K562 (cell line): ENCODE results near the gene UIMC1. TPM values are rescaled to one million over a fixed set of nuclear protein-coding genes. Genes with fewer than 3 reads are reported as not detected.

ENCODE experiments used
- CBFA2T2 ChIP-seq: fragments of 450-650 bp; conservative IDR thresholded peaks from 2 replicates; pipeline ENCODE4 v1.6.1; 2017; ENCODE audit warnings: mild to moderate bottlenecking
- HNRNPL ChIP-seq: fragments of 200-400 bp; formaldehyde crosslinking; IDR thresholded peaks from 2 replicates; pipeline ENCODE4 v1.6.1; 2017; ENCODE audit warnings: low read depth, mild to moderate bottlenecking, low read length
- NR2F6 ChIP-seq: fragments of 450-650 bp; formaldehyde crosslinking; IDR thresholded peaks from 2 replicates; pipeline ENCODE4 v1.4.0; 2020; ENCODE audit warnings: mild to moderate bottlenecking
- SIX5 ChIP-seq, 2 experiments: IDR thresholded peaks; 2 replicates each; pipeline ENCODE4 v1.6.1; 2011; ENCODE audit warnings: low read length in 2 of 2, borderline replicate concordance in 1 of 2, low read depth in 1 of 2, mild to moderate bottlenecking in 1 of 2, moderate library complexity in 1 of 2; ENCODE audit not compliant: insufficient read depth in 1 of 2
- SMC3 ChIP-seq: conservative IDR thresholded peaks from 2 replicates; pipeline ENCODE4 v1.6.1; 2011; ENCODE audit warnings: low read depth, low read length, improper control_type of control experiment; ENCODE audit not compliant: insufficient read depth
- YY1 ChIP-seq, 3 experiments: IDR thresholded peaks; 2 replicates each; pipeline ENCODE4 v1.6.1; 2011; ENCODE audit warnings: low read length in 2 of 3, mild to moderate bottlenecking in 2 of 3, moderate library complexity in 2 of 3, borderline replicate concordance in 1 of 3, control low read depth in 1 of 3, low read depth in 1 of 3; ENCODE audit not compliant: insufficient read depth in 3 of 3, insufficient replicate concordance in 2 of 3, control insufficient read depth in 1 of 3, insufficient read length in 1 of 3; ENCODE audit errors: extremely low read depth in 1 of 3
- ZNF551 ChIP-seq: fragments of 250-450 bp; sonication (Bioruptor Pico); IDR thresholded peaks from 2 replicates; pipeline ENCODE4 v1.5.0; 2021; ENCODE audit warnings: mild to moderate bottlenecking, moderate library complexity
- ZNF778 ChIP-seq: fragments of 450-650 bp; formaldehyde crosslinking; IDR thresholded peaks from 2 replicates; pipeline ENCODE4 v1.4.0; 2020; ENCODE audit warnings: mild to moderate bottlenecking, moderate library complexity
- polyA plus RNA-seq, 8 experiments: library from polyadenylated mRNA; depleted of rRNA in 4 of 8; stranded (reverse) in 5 of 8; unstranded in 3 of 8; fragments of >200 nt; fragmentation: Nextera tagmentation in 2 of 8; fragmentation: Illumina TruSeq in 1 of 8; extraction: Ambion mirVana in 2 of 8; extraction: Trizol in 1 of 8; gene quantifications; 2 replicates each; pipeline versions ENCODE4 v1.2.1 to v1.2.3, GENCODE V29; 2011 to 2014; ENCODE audit warnings: inconsistent platforms in 1 of 8, missing spikeins in 1 of 8
- total RNA-seq, 7 experiments: library from RNA; depleted of rRNA in 6 of 7; stranded (reverse); fragments of >200 nt in 6 of 7; fragmentation: Illumina TruSeq in 2 of 7; extraction: Trizol in 2 of 7; gene quantifications; 2 replicates each; pipeline versions ENCODE4 v1.2.1 to v1.2.3, GENCODE V29; 2011 to 2021; ENCODE audit warnings: low replicate concordance in 1 of 7
- TF ChIP-seq, protein P1 (sequence below): fragments of 250-450 bp; sonication (Bioruptor Pico); IDR thresholded peaks from 2 replicates; pipeline ENCODE4 v1.8.0; 2021; ENCODE audit warnings: moderate library complexity, mild to moderate bottlenecking, inconsistent platforms
- TF ChIP-seq, protein P2 (sequence below): fragments of 450-650 bp; IDR thresholded peaks from 2 replicates; pipeline ENCODE4 v1.6.1; 2016; ENCODE audit warnings: mild to moderate bottlenecking, moderate library complexity
- TF ChIP-seq, protein P3 (sequence below): fragments of 450-650 bp; IDR thresholded peaks from 2 replicates; pipeline ENCODE4 v1.6.1; 2014; ENCODE audit warnings: low read depth, mild to moderate bottlenecking, moderate library complexity, borderline replicate concordance

UIMC1 gene
- total and polyA plus RNA-seq, 9 of the 15 experiments (the other 6 are each of a cell fraction or from before 2014, with no cell fraction given): 14.9 to 51.7 (median 36.8) TPM

DNA sequence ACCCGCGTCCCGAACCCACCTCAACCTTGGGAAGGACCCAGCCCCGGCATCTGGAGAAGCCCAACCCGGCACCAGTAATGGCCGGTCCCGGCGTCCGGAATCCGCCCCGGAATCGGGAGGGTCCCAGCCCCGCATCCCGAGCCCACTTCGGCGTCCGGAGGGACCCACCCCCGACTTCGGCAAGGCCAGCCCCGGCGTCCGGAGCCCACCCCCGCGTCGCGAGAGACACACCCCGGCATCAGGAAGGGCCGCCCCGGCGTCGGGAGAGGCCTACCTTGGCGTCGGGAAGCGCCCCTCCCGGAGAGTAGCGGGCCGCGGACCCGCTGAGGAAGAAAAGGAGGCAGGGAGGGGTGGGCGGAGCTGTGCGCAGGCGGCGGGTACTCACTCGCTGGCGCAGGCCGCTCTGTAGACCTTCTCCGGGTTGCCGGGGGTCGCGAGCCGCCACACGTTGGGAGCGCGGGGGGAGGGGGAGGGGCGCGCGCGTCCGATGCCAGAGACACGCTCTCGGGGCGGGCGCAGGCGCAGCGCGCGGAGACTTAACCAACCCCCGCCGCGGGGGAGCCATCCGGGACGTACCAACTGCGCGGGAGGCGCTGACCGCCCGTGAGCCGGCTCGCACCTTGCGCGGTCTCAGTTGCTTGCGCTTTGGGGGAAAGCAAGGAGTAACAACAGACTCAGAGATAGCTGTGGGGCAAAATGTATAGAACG, at the start of gene UIMC1 (continued):
- TF ChIP-seq, protein P1, sequence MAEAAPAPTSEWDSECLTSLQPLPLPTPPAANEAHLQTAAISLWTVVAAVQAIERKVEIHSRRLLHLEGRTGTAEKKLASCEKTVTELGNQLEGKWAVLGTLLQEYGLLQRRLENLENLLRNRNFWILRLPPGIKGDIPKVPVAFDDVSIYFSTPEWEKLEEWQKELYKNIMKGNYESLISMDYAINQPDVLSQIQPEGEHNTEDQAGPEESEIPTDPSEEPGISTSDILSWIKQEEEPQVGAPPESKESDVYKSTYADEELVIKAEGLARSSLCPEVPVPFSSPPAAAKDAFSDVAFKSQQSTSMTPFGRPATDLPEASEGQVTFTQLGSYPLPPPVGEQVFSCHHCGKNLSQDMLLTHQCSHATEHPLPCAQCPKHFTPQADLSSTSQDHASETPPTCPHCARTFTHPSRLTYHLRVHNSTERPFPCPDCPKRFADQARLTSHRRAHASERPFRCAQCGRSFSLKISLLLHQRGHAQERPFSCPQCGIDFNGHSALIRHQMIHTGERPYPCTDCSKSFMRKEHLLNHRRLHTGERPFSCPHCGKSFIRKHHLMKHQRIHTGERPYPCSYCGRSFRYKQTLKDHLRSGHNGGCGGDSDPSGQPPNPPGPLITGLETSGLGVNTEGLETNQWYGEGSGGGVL: no peak
- TF ChIP-seq ZNF551: no peak
- TF ChIP-seq CBFA2T2: no peak
- no peak for TF ChIP-seq SMC3
- no peak for TF ChIP-seq ZNF778 (CRISPR knock-in tag)
- TF ChIP-seq SIX5 (IDR thresholded peaks at IDR 0.05; ENCODE audit: borderline replicate concordance in 1 of 2, insufficient read depth in 1 of 2, low read depth in 1 of 2, low read length in 2 of 2): peak; percentile 42 to 52; a peak in 2 of 4 replicates
- 0 out of 2 replicates have a peak, but pooled peaks have one; percentile 50 for TF ChIP-seq HNRNPL
- TF ChIP-seq, protein P2, sequence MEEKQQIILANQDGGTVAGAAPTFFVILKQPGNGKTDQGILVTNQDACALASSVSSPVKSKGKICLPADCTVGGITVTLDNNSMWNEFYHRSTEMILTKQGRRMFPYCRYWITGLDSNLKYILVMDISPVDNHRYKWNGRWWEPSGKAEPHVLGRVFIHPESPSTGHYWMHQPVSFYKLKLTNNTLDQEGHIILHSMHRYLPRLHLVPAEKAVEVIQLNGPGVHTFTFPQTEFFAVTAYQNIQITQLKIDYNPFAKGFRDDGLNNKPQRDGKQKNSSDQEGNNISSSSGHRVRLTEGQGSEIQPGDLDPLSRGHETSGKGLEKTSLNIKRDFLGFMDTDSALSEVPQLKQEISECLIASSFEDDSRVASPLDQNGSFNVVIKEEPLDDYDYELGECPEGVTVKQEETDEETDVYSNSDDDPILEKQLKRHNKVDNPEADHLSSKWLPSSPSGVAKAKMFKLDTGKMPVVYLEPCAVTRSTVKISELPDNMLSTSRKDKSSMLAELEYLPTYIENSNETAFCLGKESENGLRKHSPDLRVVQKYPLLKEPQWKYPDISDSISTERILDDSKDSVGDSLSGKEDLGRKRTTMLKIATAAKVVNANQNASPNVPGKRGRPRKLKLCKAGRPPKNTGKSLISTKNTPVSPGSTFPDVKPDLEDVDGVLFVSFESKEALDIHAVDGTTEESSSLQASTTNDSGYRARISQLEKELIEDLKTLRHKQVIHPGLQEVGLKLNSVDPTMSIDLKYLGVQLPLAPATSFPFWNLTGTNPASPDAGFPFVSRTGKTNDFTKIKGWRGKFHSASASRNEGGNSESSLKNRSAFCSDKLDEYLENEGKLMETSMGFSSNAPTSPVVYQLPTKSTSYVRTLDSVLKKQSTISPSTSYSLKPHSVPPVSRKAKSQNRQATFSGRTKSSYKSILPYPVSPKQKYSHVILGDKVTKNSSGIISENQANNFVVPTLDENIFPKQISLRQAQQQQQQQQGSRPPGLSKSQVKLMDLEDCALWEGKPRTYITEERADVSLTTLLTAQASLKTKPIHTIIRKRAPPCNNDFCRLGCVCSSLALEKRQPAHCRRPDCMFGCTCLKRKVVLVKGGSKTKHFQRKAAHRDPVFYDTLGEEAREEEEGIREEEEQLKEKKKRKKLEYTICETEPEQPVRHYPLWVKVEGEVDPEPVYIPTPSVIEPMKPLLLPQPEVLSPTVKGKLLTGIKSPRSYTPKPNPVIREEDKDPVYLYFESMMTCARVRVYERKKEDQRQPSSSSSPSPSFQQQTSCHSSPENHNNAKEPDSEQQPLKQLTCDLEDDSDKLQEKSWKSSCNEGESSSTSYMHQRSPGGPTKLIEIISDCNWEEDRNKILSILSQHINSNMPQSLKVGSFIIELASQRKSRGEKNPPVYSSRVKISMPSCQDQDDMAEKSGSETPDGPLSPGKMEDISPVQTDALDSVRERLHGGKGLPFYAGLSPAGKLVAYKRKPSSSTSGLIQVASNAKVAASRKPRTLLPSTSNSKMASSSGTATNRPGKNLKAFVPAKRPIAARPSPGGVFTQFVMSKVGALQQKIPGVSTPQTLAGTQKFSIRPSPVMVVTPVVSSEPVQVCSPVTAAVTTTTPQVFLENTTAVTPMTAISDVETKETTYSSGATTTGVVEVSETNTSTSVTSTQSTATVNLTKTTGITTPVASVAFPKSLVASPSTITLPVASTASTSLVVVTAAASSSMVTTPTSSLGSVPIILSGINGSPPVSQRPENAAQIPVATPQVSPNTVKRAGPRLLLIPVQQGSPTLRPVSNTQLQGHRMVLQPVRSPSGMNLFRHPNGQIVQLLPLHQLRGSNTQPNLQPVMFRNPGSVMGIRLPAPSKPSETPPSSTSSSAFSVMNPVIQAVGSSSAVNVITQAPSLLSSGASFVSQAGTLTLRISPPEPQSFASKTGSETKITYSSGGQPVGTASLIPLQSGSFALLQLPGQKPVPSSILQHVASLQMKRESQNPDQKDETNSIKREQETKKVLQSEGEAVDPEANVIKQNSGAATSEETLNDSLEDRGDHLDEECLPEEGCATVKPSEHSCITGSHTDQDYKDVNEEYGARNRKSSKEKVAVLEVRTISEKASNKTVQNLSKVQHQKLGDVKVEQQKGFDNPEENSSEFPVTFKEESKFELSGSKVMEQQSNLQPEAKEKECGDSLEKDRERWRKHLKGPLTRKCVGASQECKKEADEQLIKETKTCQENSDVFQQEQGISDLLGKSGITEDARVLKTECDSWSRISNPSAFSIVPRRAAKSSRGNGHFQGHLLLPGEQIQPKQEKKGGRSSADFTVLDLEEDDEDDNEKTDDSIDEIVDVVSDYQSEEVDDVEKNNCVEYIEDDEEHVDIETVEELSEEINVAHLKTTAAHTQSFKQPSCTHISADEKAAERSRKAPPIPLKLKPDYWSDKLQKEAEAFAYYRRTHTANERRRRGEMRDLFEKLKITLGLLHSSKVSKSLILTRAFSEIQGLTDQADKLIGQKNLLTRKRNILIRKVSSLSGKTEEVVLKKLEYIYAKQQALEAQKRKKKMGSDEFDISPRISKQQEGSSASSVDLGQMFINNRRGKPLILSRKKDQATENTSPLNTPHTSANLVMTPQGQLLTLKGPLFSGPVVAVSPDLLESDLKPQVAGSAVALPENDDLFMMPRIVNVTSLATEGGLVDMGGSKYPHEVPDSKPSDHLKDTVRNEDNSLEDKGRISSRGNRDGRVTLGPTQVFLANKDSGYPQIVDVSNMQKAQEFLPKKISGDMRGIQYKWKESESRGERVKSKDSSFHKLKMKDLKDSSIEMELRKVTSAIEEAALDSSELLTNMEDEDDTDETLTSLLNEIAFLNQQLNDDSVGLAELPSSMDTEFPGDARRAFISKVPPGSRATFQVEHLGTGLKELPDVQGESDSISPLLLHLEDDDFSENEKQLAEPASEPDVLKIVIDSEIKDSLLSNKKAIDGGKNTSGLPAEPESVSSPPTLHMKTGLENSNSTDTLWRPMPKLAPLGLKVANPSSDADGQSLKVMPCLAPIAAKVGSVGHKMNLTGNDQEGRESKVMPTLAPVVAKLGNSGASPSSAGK: peak; percentile 41; the same call in 1 of the 2 replicates
- TF ChIP-seq, protein P3, sequence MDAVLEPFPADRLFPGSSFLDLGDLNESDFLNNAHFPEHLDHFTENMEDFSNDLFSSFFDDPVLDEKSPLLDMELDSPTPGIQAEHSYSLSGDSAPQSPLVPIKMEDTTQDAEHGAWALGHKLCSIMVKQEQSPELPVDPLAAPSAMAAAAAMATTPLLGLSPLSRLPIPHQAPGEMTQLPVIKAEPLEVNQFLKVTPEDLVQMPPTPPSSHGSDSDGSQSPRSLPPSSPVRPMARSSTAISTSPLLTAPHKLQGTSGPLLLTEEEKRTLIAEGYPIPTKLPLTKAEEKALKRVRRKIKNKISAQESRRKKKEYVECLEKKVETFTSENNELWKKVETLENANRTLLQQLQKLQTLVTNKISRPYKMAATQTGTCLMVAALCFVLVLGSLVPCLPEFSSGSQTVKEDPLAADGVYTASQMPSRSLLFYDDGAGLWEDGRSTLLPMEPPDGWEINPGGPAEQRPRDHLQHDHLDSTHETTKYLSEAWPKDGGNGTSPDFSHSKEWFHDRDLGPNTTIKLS: no peak
- TF ChIP-seq NR2F6 (CRISPR knock-in tag): no peak
- peak; percentile 38 to 81 (median 57) for TF ChIP-seq YY1 (IDR thresholded peaks at IDR 0.05; ENCODE audit: borderline replicate concordance in 1 of 3, control insufficient read depth in 1 of 3, extremely low read depth in 1 of 3, insufficient read depth in 3 of 3, insufficient read length in 1 of 3, insufficient replicate concordance in 2 of 3, low read depth in 1 of 3, low read length in 2 of 3)
